Sigmoid colon (tissue), 4 donors: Measurements from ENCODE around the gene NHEJ1.

Experiments used
- EP300 ChIP-seq, 4 donors: sonication (generic); formaldehyde crosslinking; IDR thresholded peaks; one replicate each; pipeline ENCODE4 v1.6.1; 2017; ENCODE audit warnings: antibody characterized with exemption in 4 of 4
- POLR2A ChIP-seq, 2 donors: fragments of 450-650 bp; IDR thresholded peaks; one replicate each; pipeline ENCODE4 v1.6.1; 2016; ENCODE audit warnings: antibody characterized with exemption in 2 of 2, mild to moderate bottlenecking in 2 of 2, moderate library complexity in 2 of 2
- POLR2AphosphoS5 ChIP-seq, 4 donors: sonication (generic); formaldehyde crosslinking; IDR thresholded peaks; one replicate each; pipeline ENCODE4 v1.6.1; 2017; ENCODE audit warnings: antibody characterized with exemption in 4 of 4
- TF ChIP-seq, protein P1 (sequence below), 4 experiments: fragments of 450-650 bp in 3 of 4; fragments of 200-600 bp in 1 of 4; IDR thresholded peaks; one replicate each; pipeline ENCODE4 v1.5.1; 2016 to 2019; ENCODE audit warnings: antibody characterized with exemption in 4 of 4, mild to moderate bottlenecking in 3 of 4, moderate library complexity in 2 of 4

- TF ChIP-seq, protein P1, sequence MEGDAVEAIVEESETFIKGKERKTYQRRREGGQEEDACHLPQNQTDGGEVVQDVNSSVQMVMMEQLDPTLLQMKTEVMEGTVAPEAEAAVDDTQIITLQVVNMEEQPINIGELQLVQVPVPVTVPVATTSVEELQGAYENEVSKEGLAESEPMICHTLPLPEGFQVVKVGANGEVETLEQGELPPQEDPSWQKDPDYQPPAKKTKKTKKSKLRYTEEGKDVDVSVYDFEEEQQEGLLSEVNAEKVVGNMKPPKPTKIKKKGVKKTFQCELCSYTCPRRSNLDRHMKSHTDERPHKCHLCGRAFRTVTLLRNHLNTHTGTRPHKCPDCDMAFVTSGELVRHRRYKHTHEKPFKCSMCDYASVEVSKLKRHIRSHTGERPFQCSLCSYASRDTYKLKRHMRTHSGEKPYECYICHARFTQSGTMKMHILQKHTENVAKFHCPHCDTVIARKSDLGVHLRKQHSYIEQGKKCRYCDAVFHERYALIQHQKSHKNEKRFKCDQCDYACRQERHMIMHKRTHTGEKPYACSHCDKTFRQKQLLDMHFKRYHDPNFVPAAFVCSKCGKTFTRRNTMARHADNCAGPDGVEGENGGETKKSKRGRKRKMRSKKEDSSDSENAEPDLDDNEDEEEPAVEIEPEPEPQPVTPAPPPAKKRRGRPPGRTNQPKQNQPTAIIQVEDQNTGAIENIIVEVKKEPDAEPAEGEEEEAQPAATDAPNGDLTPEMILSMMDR (IDR thresholded peaks at IDR 0.05), result no peak
- no peak for TF ChIP-seq POLR2A (IDR thresholded peaks at IDR 0.05)
- TF ChIP-seq POLR2AphosphoS5 (IDR thresholded peaks at IDR 0.05), result no peak
- no peak for TF ChIP-seq EP300 (IDR thresholded peaks at IDR 0.05)
Observed at GRCh38 chr2:219058541-219059374, 101.9 kb downstream of the NHEJ1 start.
